MM.1S (cell line): Measurements from ENCODE around the gene HS3ST2.

Source experiments
- DNase-seq: peaks from one replicate; pipeline ENCODE4 v3.0.0-alpha.2; 2015
- H2AFZ ChIP-seq: fragments of 300-600 bp; sonication (generic); 2 replicates; pipeline ENCODE4 v1.6.0; 2016; ENCODE audit warnings: antibody characterized with exemption, low read length
- H3F3A ChIP-seq: fragments of 300-600 bp; sonication (generic); 2 replicates; pipeline ENCODE4 v1.6.1; 2016; ENCODE audit warnings: mild to moderate bottlenecking, antibody characterized with exemption, low read length, moderate library complexity, mixed read lengths; ENCODE audit not compliant: insufficient read depth
- H3K27ac ChIP-seq: fragments of 300-600 bp; sonication (generic); 2 replicates; pipeline ENCODE4 v1.5.1; 2016; ENCODE audit warnings: mild to moderate bottlenecking, low read length
- H3K27me3 ChIP-seq: fragments of 300-600 bp; sonication (generic); replicated peaks from 2 replicates; pipeline ENCODE4 v1.6.0; 2016; ENCODE audit warnings: low read length; ENCODE audit not compliant: insufficient read depth
- H3K36me3 ChIP-seq: fragments of 300-600 bp; sonication (generic); replicated peaks from 2 replicates; pipeline ENCODE4 v1.6.1; 2016; ENCODE audit warnings: mild to moderate bottlenecking, low read length, mixed read lengths; ENCODE audit not compliant: insufficient read depth
- H3K4me1 ChIP-seq: fragments of 300-600 bp; sonication (generic); 2 replicates; pipeline ENCODE4 v1.6.1; 2016; ENCODE audit warnings: low read length, mixed read lengths
- H3K4me2 ChIP-seq: fragments of 300-600 bp; sonication (generic); 2 replicates; pipeline ENCODE4 v1.6.0; 2016; ENCODE audit warnings: low read depth, low read length
- H3K4me3 ChIP-seq: fragments of 300-600 bp; sonication (generic); 2 replicates; pipeline ENCODE4 v1.5.1; 2016; ENCODE audit warnings: low read length, mixed read lengths
- H3K79me2 ChIP-seq: fragments of 300-600 bp; sonication (generic); 2 replicates; pipeline ENCODE4 v1.6.1; 2016; ENCODE audit warnings: mixed run types, low read length, mixed read lengths
- H3K9ac ChIP-seq: fragments of 300-600 bp; sonication (generic); 2 replicates; pipeline ENCODE4 v1.6.1; 2016; ENCODE audit warnings: low read length, mixed read lengths
- H3K9me2 ChIP-seq: fragments of 300-600 bp; sonication (generic); replicated peaks from 2 replicates; pipeline ENCODE4 v1.6.1; 2016; ENCODE audit warnings: mild to moderate bottlenecking, low read length, mixed read lengths; ENCODE audit not compliant: insufficient read depth
- H3K9me3 ChIP-seq: fragments of 300-600 bp; sonication (generic); replicated peaks from 2 replicates; pipeline ENCODE4 v1.6.1; 2016; ENCODE audit warnings: mild to moderate bottlenecking, low read length, mixed read lengths; ENCODE audit not compliant: insufficient read depth
- H4K20me1 ChIP-seq: fragments of 300-600 bp; sonication (generic); 2 replicates; pipeline ENCODE4 v1.6.1; 2016; ENCODE audit warnings: mild to moderate bottlenecking, low read length, moderate library complexity, mixed read lengths; ENCODE audit not compliant: insufficient read depth
- CTCF ChIP-seq: fragments of 300-600 bp; sonication (generic); IDR thresholded peaks from 2 replicates; pipeline ENCODE4 v1.5.1; 2016; ENCODE audit warnings: antibody characterized with exemption, low read length, mixed read lengths
- EZH2 ChIP-seq: fragments of 300-600 bp; sonication (generic); optimal IDR thresholded peaks from 2 replicates; pipeline ENCODE3; 2017; ENCODE audit warnings: low read depth, mild to moderate bottlenecking, antibody characterized with exemption, low read length, mixed read lengths
- EZH2phosphoT487 ChIP-seq: fragments of 300-600 bp; sonication (generic); IDR thresholded peaks from 2 replicates; pipeline ENCODE4 v1.6.1; 2018; ENCODE audit warnings: antibody characterized with exemption, low read length

HS3ST2 gene

DNA sequence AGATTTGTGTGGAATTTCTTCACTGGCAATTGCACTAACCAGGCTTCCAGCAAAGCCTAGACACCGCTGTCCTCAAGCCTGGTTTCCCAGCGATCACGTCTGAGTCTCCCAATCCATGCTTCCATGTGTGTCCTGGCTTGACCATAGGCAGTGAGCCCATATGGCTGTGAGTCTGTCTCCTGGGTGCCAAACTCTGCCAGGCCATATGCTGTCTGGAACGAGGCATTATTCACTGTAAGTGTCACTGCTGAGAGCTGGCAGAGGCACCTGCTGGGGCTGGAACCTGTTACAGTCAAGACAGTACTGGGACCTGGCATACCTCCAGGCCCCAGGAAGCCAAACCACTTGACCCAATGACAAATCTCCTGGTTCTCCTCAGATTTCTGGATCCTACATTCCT lies 60.4 kb downstream of the HS3ST2 start:
- Histone ChIP-seq H3K79me2 (no peaks in the 10 kb centered on the region), H3K9me3 (no peaks in the 10 kb centered on the region), H3K9me2 (no peaks in the 10 kb centered on the region), H4K20me1 (no peaks in the 10 kb centered on the region), H3K9ac (no peak overlapping the region), H3K27me3 (no peaks in the 10 kb centered on the region), H3K4me3 (no peak overlapping the region), H3F3A (no peaks in the 10 kb centered on the region), H2AFZ (no peak overlapping the region), H3K4me1 (no peaks in the 10 kb centered on the region), H3K36me3 (no peaks in the 10 kb centered on the region), H3K27ac (no peak overlapping the region), H3K4me2 (no peak overlapping the region)
- no peak for DNase-seq
- TF ChIP-seq EZH2 (no peak), EZH2phosphoT487 (no peak), CTCF (no peak)

DNA sequence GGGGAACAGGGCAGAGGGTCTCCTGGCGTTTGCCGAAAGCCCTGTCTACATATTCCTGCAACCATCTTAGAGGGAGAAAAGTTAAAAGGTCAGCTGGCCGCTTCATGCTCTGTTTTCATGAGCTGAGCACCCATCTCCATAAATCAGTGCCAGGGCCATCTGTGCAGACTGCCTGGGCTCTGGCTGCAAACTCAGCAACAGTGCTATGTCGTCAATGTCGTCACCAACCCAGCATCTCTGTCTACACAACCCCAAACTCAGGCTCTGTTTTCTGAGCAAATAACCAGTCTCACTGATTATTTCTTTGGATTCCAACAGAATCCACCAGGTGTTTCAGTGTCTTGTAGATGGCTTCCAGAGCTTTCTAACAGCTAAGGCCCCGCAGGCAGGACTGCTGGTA lies 65.0 kb downstream of the HS3ST2 start:
- no peak for DNase-seq
- Histone ChIP-seq H4K20me1 (no peaks in the 10 kb centered on the region), H3K9ac (no peak overlapping the region), H3K4me2 (no peak overlapping the region), H3K27me3 (no peaks in the 10 kb centered on the region), H3K79me2 (no peaks in the 10 kb centered on the region), H3K4me1 (no peaks in the 10 kb centered on the region), H3K9me3 (no peaks in the 10 kb centered on the region), H2AFZ (no peak overlapping the region), H3K36me3 (no peaks in the 10 kb centered on the region), H3K27ac (no peak overlapping the region), H3K4me3 (no peak overlapping the region), H3F3A (no peaks in the 10 kb centered on the region), H3K9me2 (no peaks in the 10 kb centered on the region)
- TF ChIP-seq EZH2, result no peak
- TF ChIP-seq EZH2phosphoT487, result no peak
- no peak for TF ChIP-seq CTCF

GRCh38 chr16:22879466-22879865 lies 65.5 kb downstream of the HS3ST2 start:
- no peaks in the 10 kb centered on the region for H3K4me1 ChIP-seq
- no peak overlapping the region for H2AFZ ChIP-seq
- H3K9me3 ChIP-seq, result no peaks in the 10 kb centered on the region
- H3K4me3 ChIP-seq, result no peak overlapping the region
- H3F3A ChIP-seq, result no peaks in the 10 kb centered on the region
- H3K4me2 ChIP-seq, result no peak overlapping the region
- no peaks in the 10 kb centered on the region for H3K79me2 ChIP-seq
- TF ChIP-seq CTCF (no peak), EZH2phosphoT487 (no peak), EZH2 (no peak)
- H3K27me3 ChIP-seq, result no peaks in the 10 kb centered on the region
- no peak overlapping the region for H3K9ac ChIP-seq
- H3K9me2 ChIP-seq, result no peaks in the 10 kb centered on the region
- no peak overlapping the region for H3K27ac ChIP-seq
- H4K20me1 ChIP-seq, result no peaks in the 10 kb centered on the region
- no peaks in the 10 kb centered on the region for H3K36me3 ChIP-seq
- DNase-seq, result no peak

DNA sequence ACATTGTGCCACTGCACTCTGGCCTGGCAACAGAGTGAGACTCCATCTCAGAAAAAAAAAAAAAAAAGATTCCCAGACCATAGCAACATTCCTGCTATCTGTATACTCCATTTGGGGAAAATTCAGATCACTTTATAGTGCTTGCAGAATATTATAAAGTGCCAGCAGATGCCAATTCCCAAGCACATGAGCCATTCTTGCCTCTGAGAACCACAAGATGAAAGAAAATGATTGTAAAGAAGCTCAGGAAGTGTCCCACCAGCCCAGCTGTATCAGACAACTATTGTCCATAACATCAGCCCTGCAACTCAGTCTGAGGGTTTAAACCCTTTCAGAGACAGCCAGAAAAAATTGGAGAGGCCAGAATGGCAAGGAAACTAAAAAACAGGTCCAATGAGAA lies 69.0 kb downstream of the HS3ST2 start:
- no peak overlapping the region for H3K4me2 ChIP-seq

More for the DNA sequence above, 69.0 kb downstream of the HS3ST2 start:
- no peak overlapping the region for H2AFZ ChIP-seq
- H3K79me2 ChIP-seq, result no peaks in the 10 kb centered on the region
- H3K27ac ChIP-seq, result no peak overlapping the region
- H4K20me1 ChIP-seq, result no peaks in the 10 kb centered on the region
- TF ChIP-seq EZH2phosphoT487 (no peak), CTCF (no peak), EZH2 (no peak)
- H3K9me3 ChIP-seq, result no peaks in the 10 kb centered on the region
- H3F3A ChIP-seq, result no peaks in the 10 kb centered on the region
- no peaks in the 10 kb centered on the region for H3K27me3 ChIP-seq
- H3K36me3 ChIP-seq, result no peaks in the 10 kb centered on the region
- no peaks in the 10 kb centered on the region for H3K4me1 ChIP-seq
- no peak overlapping the region for H3K9ac ChIP-seq
- no peak for DNase-seq
- no peak overlapping the region for H3K4me3 ChIP-seq
- H3K9me2 ChIP-seq, result no peaks in the 10 kb centered on the region
